T-helper 22 cell (primary cell): ENCODE measurements around the gene TCF4.

Source experiments
- DNase-seq: peaks from one replicate; pipeline ENCODE4 v3.0.0-alpha.2; 2020; ENCODE audit warnings: low read depth

TCF4 gene

GRCh38 chr18:55407191-55407590 lies 180.8 kb downstream of the TCF4 start:
- DNase-seq = no peak

GRCh38 chr18:55406451-55406991 lies 181.5 kb downstream of the TCF4 start:
- no peak for DNase-seq

DNA sequence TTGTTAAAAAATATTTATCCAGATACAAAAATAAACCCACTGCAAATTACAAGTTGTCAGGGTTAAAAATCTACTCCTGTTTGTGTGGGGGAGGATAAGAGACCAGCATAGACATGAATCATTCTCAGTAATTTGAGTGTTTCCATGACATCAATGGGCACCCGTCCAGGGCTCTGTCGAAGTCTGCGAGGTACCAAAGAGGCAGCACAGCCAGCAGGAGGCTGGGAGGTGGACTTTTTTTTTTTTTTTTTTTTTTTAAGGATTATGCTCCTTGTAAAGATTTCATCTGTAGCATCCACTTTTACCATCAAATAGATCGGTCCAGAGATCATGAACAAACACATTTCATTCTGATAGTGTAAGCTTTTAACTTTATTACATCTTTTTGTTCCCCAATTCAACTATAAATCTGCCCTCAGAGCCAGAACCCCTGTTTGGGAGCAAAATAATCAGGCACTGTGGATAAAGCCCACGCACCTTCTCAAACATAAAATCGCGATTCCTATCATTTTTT lies 182.0 kb downstream of the TCF4 start:
- no peak for DNase-seq

- no peak for DNase-seq
These were observed 182.5 kb downstream of the TCF4 start for GRCh38 chr18:55405475-55405874.

DNA sequence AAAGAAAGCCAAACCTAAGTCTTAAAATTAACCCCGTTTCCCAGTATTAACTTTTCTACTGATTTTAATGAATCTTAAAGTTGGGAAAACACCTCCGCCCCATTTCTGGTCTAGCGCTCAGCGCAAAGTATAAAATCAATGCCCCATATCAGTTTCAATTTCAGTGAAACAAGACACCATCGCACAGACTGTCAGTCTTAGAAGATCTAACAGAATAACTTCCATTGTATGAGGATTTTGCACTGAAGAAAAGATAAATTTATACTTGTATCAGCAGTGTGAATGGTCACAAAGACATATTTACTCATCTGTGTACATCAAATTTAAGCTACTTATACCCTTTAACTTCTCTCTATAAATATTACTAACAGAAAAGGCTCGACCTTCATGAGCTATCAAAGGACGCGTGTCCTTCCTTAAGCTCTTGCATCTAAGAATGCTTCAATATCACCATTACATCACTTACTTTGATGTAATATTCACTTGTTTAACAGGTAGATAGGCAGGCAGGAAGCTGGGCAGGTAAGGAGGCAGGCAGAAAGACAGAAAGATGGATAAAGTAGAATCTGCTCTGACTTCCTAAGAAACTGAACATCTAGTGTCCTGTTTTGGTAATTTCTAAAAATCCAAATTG lies 183.0 kb downstream of the TCF4 start:
- no peak for DNase-seq

DNA sequence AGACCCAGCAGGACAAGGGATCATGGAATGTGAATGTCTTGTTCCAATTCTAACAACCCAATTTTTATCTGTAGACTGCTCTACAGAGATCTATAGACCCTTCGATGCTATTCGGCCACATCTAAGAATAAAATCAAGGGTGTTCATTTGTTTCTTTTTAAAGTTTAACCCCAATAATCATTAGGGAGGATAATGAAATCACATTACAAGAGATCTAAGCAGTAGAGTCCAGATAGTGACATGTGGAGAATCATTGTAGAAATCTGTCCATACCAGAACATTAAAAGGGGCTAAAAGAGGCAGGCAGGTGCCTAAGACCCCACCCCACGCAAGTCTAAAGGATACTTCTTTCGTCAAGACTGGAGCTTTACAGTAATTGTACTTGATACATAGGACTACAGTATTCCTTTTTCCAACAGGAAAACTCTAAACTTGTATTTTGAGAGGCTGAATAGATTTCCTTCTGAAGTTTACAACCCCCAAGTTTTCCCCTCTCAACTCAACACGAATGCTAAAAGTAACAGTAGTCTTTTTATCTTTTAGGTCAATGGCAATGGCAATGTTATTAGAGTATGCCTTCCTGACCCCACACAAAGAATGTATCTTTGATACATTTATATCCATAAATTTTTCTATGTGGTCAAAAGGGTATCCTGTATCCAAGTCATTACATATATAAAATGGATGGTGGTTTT lies 183.7 kb downstream of the TCF4 start:
- no peak for DNase-seq

GRCh38 chr18:55403421-55403949 lies 184.5 kb downstream of the TCF4 start:
- no peak for DNase-seq

DNA sequence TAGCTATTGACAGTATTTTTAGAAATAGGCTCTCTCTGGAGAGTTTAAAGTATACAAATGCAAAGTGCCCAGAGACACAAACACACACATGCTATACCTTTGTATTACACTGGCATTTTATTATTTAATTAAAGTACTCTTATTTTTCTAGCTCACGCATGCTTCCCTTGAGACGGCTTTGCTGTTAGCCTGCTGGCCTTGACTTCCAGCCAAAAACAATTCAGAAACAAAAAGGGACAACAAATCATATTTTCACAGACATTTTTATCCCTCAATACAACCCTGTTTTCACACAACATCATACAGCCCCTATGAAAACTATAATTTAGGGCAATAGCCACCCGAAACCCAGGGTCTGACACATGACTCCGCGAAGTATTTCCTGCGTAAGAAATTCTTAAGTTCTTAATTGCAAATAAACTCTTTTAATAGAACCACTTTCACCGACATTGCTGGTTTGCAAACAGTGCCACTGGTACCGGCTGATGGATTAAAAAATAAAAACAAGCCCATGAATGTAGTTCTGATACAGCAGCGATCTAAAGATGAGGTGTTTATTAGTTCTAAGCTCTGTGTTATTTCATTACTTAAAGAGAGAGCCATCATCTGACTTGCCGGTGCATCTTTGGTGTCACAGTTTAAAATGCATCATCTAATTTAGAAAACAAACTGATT lies 185.1 kb downstream of the TCF4 start:
- no peak for DNase-seq

DNA sequence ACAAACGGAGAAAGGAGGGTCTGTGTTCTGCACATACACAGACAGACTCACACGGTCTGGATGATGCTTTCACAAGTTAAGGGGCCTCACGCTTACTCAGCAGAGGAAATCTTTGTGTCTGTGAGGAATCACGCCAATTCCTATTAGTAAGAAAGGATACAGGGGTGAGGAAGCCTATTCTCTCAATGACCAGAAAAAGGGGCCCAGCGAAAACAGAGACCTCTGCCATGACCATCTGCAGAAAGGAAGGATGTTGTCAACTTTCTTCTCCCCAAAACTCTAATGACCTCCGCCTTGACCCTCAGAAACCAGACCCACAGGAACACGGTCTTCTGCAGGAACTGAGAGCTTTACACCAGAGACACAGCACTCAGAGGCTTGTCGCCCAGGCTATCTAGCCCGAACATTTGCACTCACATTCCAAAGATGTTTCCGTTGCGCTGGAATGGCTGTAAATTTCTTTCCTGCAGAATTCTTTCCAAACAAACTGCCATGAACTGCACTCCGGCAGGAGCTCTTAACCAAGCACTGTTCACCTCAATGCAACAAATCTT lies 186.3 kb downstream of the TCF4 start:
- DNase-seq = no peak

GRCh38 chr18:55400590-55401541 lies 187.1 kb downstream of the TCF4 start:
- DNase-seq = no peak

GRCh38 chr18:55400081-55400480 lies 187.9 kb downstream of the TCF4 start:
- no peak for DNase-seq

GRCh38 chr18:55398858-55399257 lies 189.1 kb downstream of the TCF4 start:
- DNase-seq = no peak

- no peak for DNase-seq
These were observed 191.0 kb downstream of the TCF4 start for GRCh38 chr18:55396979-55397378.

GRCh38 chr18:55396267-55396905 lies 191.6 kb downstream of the TCF4 start:
- DNase-seq = no peak

DNA sequence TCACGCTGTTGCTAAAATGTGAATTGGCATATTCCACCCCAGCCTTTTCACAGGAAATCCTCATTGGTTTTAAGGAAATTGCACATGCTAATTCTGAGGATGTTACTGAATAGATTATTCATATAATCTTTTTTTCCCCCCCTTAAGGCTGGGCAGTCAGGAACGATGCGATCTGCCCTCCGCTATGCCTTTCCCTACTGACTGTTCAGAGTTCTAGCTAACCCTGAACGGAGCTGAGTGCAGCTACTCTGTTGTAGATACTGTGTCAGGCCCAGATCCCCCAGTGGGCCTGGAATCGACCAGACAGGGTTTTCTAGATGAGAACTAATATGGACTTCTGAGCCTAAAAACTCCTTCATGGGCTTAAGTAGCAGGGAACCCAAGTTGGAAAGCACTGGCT lies 192.2 kb downstream of the TCF4 start:
- DNase-seq = no peak

DNA sequence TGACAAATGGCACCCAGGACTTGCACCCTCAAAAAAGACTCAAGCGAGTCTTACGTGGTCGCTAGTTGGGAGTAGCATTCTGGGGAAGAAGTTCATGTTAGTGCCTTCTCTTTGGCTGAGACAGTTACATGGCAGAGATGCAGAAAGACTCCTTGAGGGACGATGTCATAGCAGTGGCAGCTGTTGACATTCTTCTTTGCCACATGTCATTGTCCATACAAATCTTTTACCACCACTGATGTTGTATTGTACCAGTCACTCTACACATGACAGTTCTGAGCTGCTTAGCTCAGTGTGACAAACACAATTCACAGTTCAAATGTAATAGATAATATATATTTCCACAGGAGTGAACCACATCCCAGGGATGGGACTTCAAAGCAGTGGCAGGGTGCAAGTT lies 197.1 kb downstream of the TCF4 start:
- DNase-seq = no peak

GRCh38 chr18:55387139-55387984 lies 200.6 kb downstream of the TCF4 start:
- no peak for DNase-seq

DNA sequence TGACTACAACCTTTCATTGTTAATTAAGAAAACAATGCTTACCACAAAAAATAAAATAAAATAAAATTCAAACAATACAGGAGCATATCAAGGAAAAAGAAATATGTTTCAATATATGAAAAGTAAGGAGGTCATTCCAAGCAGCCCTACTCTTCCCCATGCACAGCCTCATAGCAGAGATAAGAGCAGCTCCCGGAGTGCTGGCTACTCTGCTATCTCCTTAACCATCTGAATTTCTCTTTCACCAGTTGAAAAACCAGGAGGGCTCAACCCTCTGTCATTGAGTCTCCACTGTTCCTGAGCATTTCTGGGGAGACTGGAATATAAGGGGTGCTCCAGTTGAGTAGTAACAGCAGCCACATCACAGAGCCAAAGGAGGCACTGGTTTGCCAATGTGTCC lies 201.4 kb downstream of the TCF4 start:
- DNase-seq = no peak

DNA sequence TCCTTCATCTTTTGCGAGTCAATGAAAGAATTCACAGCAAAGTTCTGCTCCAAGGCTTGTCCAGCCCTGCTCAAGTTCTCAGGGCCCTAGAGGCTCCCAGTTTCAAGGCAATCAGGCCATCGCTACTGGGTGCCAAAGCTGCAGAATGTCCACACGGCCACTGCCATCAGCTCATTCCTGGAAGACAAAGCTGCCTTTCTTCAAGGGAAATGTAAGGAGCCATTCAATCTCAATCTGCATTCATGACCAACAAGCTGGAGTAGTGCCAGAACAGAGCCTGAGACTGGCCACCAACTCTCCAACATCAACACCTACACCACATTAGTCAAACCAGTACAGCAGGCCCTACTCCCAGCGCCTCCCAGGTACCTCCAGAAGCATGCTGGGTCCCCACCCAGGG lies 202.2 kb downstream of the TCF4 start:
- DNase-seq = no peak
